ENCODE data around the gene SLC25A1. TPM values are rescaled to one million over a fixed set of nuclear protein-coding genes. Genes with fewer than 3 reads are reported as not detected.

Gene SLC25A1
- total RNA-seq, 1 experiment from 2014 or later: 151 TPM

DNA sequence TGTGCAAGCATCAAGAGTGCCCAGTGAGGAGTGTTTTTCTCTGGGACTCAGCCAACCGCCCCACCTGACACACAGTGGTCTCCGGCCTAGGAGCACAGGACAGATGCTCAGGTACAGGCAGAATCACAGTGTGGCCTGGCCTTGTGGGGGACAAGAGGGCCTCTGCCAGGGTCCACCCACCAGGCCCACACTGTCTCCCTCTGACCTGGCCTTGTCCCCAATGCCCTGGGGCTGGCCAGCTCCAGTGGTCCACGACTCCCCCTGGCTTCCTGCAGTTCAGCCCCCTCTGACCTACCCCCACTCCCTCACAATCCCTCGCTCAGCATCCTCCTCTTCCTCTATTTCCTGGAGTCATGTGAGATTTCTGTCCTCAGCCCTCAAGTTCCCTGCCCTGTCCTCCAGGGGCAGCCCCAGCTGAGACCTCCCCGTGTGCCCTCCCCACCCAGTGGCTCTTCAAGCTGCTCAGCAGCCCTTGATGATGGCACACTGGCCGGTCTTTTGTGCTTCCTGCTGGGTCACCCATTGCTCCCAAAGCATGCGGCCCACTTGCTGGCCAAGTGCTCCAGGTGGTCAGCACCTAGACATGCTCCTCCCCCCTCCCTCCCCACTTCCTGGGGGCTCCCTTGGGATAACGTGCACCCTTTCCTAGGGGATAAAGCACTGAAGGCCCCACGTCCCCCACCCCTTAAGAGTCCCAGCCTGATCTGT, 45.7 kb downstream of the SLC25A1 start:
- Histone ChIP-seq H4K20me1 (ENCODE audit: control insufficient read depth, insufficient read depth, insufficient read length) (no peaks in the 10 kb centered on the region), H3T11ph (ENCODE audit: low read length) (no peak overlapping the region), H2BK5ac (ENCODE audit: insufficient read length, low read length) (no peak overlapping the region), H3K79me1 (ENCODE audit: insufficient read depth, low read depth, low read length, poor library complexity, severe bottlenecking) (no peaks in the 10 kb centered on the region), H2AK5ac (ENCODE audit: insufficient read length, low read length) (no peak overlapping the region), H3K4ac (ENCODE audit: low read depth, low read length) (no peak overlapping the region), H3K9me3 (ENCODE audit: control insufficient read depth, low read depth, low read length) (no peaks in the 10 kb centered on the region), H2BK15ac (ENCODE audit: low read depth, low read length) (no peak overlapping the region), H3K27me3 (ENCODE audit: insufficient read depth, low read length) (no peaks in the 10 kb centered on the region), H3K56ac (ENCODE audit: insufficient read length, low read depth, low read length) (no peak overlapping the region), H3K4me2 (ENCODE audit: insufficient read depth, insufficient read length, low read length) (no peak overlapping the region), H3K4me1 (ENCODE audit: insufficient read depth, low read length) (no peaks in the 10 kb centered on the region), H2BK20ac (ENCODE audit: low read depth, low read length, poor library complexity, severe bottlenecking) (no peak overlapping the region), H2BK12ac (ENCODE audit: insufficient read length, low read depth, low read length) (no peak overlapping the region), H2BK120ac (ENCODE audit: low read depth, low read length, poor library complexity, severe bottlenecking) (no peak overlapping the region), H4K5ac (ENCODE audit: insufficient read length, low read depth, low read length) (no peak overlapping the region), H3K27ac (ENCODE audit: insufficient read length, low read depth, low read length) (no peak overlapping the region), H3K18ac (ENCODE audit: insufficient read length, low read depth, low read length) (no peak overlapping the region), H3K14ac (ENCODE audit: insufficient read depth, low read length) (no peak overlapping the region), H3K23me2 (ENCODE audit: insufficient read length, low read depth, low read length, poor library complexity, severe bottlenecking) (no peaks in the 10 kb centered on the region), H3K9ac (ENCODE audit: extremely low read depth, insufficient read length, low read length) (no peak overlapping the region), H2AFZ (ENCODE audit: low read length) (no peak overlapping the region), H3K23ac (ENCODE audit: insufficient read length, low read depth, low read length) (no peak overlapping the region), H4K91ac (ENCODE audit: insufficient read length, low read depth, low read length) (no peak overlapping the region), H4K8ac (replicated peaks; ENCODE audit: insufficient read length, low read depth, low read length) (no peak overlapping the region), H3K79me2 (ENCODE audit: insufficient read depth, low read length) (no peaks in the 10 kb centered on the region)
- DNase-seq: no peak
- no peaks in the 10 kb centered on the region for H3K9me3 Mint-ChIP-seq
- H3K4me3 Mint-ChIP-seq: no peak overlapping the region
- TF ChIP-seq, protein P1, sequence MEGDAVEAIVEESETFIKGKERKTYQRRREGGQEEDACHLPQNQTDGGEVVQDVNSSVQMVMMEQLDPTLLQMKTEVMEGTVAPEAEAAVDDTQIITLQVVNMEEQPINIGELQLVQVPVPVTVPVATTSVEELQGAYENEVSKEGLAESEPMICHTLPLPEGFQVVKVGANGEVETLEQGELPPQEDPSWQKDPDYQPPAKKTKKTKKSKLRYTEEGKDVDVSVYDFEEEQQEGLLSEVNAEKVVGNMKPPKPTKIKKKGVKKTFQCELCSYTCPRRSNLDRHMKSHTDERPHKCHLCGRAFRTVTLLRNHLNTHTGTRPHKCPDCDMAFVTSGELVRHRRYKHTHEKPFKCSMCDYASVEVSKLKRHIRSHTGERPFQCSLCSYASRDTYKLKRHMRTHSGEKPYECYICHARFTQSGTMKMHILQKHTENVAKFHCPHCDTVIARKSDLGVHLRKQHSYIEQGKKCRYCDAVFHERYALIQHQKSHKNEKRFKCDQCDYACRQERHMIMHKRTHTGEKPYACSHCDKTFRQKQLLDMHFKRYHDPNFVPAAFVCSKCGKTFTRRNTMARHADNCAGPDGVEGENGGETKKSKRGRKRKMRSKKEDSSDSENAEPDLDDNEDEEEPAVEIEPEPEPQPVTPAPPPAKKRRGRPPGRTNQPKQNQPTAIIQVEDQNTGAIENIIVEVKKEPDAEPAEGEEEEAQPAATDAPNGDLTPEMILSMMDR (conservative IDR thresholded peaks at IDR 0.05): no peak
- H3K4me1 Mint-ChIP-seq: no peaks in the 10 kb centered on the region; a peak in 1 of 4 replicates
- peaks cover 17 to 58% (median 39%) of the 10 kb centered on the region in 3 experiments for H3K36me3 Mint-ChIP-seq (ENCODE audit: insufficient read depth in 1 of 3, low read depth in 3 of 3)
- no peak overlapping the region for H3K27ac Mint-ChIP-seq
- WGBS (ENCODE audit: extremely low coverage, insufficient read length, low lambda C conversion rate): no CpG with 5 or more reads among the region's 9 CpGs
- H3K27me3 Mint-ChIP-seq (ENCODE audit: low read depth): no peaks in the 10 kb centered on the region; the same call in 1 of the 2 replicates

Data from H9 (cell line).